NCI-H82 (cell line): ENCODE data around the gene HPN.
A peak's percentile ranks its signal among the peaks of the same experiment; 100 is the strongest.
"Not testable (repeated sequence)": the region's sequence is repeated elsewhere in the genome, so short reads cannot be mapped to it uniquely, and the experiment has no call there.

Experiments
- DNase-seq: peaks from one replicate; lab custom pipeline; 2025; lab: John Stamatoyannopoulos, UW

HPN gene

GRCh38 chr19:35041548-35042055 lies at the start of gene HPN:
Gene HPN, plus strand, starts transcription at chr19:35041721. Its CDS starts 786 bp downstream, at chr19:35042507.
- DNase-seq = no peak

DNA sequence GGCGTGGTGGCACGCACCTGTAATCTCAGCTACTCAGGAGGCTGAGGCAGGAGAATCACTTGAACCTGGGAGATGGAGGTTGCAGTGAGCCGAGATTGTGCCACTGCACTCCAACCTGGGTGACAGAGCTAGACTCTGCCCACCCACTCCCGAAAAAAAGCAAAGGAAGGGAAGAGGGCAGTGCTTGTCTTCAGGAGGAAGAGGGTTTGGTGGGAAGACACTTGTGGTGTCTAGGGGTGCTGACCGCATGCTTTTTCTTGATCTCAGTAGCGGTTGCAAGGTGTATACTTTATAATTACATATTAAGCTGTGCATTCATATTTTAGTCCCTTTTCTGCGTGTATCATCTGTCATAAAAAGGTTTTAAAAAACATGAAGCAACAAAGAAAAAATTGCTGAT lies 48.9 kb upstream of the HPN start:
- DNase-seq = not testable (repeated sequence)

- no peak for DNase-seq
These were observed 47.3 kb upstream of the HPN start for GRCh38 chr19:34994286-34994642.

DNA sequence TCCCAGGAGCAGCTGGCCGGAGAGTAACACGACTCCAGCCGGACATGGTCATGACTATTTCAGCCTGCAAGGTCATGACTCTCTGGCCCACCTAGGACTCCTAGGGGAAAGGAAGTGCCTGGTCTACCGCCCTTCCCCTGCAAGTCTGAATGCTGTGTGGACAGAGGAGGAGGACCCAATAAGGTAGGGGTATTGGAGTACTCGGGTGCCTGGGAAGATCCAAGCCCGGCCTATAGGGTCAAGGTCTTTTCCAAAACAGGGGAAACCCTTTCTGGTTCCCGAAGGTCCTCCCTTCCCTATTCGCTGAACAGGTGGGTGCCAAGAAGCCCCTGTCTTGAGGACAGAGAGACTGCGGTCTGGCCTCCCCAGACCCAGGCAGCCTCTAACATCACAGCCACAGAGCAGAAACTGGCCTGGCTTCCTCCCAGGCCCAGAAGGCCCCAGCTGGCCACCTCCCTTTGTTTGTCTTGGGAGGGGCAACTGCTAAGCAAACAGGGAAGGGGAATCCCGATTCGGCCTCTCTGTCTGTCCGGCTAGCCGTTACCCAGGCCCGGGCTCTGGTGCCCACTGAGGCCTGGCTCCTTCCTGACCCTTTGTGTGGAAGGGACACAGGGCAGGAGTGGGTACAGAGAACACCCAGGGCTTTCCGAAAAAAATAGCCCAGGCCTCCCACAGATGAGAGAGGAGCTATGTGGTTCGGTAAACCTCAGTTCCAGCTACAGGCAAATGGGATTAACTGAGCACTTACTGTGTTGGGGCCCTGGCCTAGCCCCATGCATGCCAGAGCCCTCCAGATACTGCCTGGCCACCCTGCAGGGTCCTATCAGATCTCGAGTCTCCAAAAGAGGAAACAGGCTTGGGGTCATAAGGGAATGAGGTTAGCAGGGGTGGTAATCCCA lies 46.6 kb upstream of the HPN start:
- DNase-seq = no peak

GRCh38 chr19:34995551-34995950 lies 46.0 kb upstream of the HPN start:
- DNase-seq = no peak

DNA sequence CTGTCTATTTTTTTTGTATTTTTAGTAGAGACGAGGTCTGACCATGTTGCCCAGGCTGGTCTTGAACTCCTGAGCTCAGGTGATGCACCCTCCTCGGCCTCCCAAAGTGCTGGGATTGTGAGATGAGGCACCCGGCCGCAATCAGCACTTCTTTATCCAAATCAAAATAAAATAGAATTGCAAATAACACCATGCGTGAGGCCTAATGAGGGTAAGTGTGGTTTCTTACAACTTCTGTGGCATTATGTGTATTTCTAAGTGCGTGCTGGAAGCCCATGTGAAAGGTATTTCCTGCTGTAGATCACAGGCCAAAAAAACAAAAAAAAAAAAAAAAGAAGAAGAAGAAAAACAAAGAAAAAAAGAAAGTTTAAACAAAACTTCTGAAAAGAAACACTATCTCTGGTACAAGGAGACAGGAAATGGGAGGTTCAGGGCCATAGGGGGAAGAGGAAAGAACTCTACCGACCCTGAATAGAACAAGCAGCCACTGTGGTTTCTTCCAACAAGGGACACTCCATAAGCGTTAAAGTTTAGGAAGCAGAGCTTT lies 44.4 kb upstream of the HPN start:
- no peak for DNase-seq

DNA sequence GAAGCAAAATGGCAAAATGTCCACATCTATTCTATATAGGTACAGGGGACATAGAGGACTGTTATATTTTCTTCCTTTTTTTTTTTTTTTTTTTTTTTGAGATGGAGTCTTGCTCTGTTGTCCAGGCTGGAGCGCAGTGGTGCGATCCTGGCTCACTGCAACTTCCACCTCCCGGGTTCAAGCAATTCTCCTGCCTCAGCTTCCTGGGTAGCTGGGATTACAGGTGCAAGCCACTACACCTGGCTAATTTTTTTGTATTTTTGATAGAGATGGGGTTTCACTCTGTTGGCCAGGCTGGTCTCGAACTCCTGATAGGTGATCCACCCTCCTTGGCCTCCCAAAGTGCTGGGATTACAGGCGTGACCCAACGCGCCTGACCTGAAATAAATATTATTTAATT lies 43.3 kb upstream of the HPN start:
- not testable (repeated sequence) for DNase-seq

DNA sequence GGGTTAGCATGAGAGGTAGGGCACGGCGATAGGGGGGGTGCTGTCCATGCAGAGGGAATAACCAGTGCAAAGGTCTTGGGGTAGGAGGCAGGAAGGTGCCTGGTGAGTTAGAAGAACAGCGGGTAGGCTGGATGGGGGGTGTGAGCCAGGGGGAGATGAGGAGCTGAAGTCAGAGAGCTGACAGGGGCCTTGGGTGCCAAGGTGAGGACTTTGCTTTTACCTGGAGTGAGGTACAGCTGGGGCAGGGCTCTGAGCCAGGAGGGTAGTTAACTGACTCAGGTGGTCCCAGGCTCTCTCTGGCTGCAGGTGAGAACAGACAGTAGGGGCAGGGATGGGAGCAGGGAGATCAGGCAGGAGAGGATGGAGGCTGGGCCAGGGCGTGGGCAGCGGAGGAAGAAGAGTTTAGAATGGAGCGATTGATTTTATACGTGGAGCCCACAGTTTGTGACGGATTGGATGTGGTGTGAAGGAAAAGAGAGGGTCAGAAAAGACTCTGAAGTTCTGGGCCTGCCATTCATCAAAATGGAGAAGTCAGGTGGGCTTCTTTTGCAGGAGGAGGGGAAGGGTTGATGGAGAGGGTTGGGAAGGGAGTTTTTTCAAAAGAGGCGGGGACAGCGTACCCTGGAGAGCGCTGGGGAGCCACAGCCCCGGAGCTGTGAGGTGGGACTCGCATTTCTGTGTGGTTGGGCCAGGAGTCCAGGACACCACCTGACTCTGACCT lies 42.6 kb upstream of the HPN start:
- DNase-seq = no peak

DNA sequence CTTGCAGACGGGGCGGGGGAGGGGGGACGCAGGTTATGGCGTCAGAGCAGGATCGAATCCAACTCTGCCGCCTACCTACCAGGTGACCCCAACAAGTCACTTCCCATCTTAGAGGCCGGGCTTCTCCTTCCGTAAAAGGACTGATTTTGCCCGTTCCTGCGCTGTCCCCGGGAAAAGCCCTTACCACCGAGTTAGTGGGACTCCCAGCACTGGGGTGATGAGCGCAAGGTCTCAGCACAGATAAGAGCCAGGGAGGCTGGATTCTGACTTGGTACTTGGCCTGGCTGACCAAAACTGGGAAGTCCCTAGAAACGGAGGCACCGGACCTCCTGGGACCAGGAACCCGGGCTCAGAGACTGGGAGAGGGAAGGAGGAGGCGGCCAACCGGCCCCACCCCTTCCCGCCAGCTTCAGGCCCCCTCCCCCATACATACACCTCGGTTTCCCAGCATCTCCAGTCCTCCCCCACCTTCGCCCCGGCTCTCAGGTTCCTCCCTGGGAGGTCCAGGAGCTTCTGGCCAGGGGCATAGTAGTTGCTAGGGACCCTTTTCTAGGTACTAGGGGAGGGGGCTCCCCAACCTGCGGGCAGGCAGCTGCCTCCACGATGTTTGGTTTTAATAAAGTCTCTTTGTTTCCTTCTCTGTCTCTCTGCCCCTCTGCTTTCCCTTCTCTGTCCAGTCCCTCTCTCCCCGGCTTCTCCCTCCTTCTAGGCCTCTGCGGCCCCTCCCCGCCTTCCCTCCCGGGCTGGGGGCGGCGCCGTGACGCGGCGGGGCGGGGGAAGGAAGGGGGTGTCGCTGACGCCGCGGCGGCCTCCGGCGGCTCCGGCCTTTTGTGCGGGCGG lies 41.8 kb upstream of the HPN start, which contains the start of gene GRAMD1A:
GRAMD1A (plus strand) TSS at position 826 of the 840 bp plus-strand sequence. CDS start 156 bp downstream, outside the sequence.
- DNase-seq = peak; percentile 91

DNA sequence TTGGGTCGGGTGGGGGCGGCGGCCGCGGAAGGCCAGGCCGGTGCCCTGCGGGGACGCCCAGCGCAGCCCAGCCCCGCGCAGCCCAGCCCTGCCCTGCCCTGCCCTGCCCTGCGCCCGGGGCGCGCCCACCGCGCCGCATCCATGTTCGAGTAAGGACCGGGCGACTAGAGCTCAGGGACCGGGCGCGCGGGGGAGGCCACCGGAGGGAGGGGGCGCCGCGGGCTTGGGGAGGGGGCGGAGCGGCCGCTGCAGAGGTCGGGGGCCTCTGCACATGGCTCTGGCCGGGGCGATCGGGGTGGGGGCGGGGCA lies 41.2 kb upstream of the HPN start:
- no peak for DNase-seq

DNA sequence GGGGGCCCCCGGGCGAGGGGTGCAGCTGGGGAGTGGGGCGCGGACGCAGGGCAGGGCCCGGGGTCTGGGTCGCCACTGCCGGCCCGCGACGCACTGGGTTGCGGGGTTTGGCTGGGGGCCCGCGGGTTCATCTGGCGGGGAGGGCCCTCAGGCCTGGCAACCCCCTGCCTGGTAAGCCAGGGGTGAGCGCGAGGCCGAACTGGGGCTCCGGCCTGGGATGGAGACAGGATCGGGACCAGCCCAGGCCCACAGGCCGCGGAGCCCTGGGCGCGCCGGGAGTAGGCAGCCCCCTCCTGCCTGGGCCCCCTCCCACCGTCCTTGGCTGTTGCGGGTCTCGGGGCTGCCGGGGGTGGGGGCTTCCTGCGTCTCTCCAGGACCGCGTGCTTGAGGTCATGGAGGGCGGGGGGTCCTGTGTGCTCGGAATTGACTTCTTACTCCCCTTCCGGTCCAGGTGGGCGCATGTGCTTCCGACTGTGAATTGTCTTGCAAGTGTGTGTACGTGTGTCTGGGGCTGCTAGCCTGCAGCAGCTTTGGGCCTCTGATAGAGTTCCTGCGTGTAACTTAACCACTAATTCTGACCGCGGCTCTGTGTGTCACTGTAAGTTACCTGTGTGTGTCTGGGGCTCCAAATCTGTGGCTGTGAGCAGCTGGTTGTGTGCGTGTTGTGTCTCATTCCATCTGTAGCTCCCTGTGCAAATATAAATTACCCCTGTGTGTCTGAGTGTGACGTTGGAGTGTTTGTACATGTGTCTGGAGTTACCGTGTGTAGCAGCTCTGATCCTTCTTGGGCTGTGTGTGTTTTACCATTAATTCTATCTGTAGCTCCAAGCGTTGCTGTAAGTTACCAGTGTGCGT lies 40.6 kb upstream of the HPN start:
- DNase-seq = peak; percentile 67

DNA sequence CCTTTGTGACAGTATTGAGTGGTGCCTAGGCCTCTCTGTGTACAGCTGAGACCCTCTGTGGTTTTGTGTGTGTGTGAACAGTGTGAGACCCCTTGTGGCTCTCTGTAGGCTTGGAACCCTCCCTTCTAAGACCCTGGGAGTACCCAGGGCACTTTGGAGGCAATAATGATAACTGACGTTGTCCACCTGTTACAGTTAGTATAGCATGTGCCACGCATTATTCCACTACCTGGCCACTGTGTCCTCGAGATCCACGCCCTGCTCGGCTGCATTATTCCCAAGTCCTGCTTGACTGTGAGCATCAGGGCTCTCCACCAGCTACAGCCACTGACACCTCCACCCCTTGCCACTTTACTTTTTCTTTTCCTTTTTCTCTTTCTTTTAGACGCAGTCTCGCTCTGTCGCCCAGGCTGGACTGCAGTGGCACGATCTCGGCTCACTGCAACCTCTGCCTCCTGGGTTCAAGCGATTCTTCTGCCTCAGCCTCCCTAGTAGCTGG lies 39.4 kb upstream of the HPN start:
- no peak for DNase-seq

- DNase-seq = no peak
These were observed 36.8 kb upstream of the HPN start for GRCh38 chr19:35004517-35005255.

DNA sequence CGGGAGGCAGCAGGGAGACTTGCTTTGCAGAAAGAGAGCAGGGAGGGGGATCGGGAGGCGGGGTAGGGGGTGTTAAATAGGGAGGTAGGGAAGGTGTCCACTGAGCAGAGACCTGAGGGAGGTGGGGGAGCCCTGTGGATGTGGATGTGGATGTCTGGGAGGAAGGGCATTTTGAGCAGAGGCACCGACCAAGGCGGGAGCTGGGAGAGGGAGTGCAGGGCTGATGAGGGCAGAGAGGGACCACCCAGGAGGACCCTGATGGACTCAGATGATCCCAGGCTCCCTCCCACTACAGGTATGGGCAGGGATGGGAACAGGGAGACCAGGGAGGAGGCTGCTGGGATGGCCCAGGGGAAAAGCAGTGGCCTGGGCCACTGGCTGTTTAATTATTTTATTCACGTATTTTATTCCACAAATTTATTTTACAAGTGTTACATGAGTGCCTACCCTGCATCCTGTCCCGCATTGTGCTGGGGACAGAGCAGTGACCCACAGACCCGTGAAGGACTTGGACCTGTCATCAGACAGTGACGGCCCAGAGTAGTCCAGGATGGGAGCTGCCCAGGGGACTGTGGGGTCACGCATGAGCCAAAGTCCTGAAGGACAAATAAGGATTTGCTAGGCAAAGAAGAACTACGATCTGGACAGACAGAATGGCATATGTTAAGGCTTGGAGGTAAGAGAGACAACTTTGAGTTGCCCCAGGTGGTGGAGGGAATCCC lies 36.1 kb upstream of the HPN start:
- DNase-seq = no peak

DNA sequence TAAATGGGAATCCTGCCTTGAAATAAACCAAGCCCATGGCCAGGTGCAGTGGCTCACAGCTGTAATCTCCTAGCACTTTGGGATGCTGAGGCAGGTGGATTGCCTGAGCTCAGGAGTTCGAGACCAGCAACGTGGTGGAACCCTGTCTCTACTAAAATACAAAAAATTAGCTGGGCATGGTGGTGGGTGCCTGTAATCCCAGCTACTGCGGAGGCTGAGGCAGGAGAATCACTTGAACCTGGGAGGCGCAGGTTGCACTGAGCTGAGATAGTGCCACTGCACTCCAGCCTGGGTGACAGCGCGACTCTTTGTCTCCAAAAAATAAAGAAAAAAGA lies 35.5 kb upstream of the HPN start:
- DNase-seq = not testable (repeated sequence)

DNA sequence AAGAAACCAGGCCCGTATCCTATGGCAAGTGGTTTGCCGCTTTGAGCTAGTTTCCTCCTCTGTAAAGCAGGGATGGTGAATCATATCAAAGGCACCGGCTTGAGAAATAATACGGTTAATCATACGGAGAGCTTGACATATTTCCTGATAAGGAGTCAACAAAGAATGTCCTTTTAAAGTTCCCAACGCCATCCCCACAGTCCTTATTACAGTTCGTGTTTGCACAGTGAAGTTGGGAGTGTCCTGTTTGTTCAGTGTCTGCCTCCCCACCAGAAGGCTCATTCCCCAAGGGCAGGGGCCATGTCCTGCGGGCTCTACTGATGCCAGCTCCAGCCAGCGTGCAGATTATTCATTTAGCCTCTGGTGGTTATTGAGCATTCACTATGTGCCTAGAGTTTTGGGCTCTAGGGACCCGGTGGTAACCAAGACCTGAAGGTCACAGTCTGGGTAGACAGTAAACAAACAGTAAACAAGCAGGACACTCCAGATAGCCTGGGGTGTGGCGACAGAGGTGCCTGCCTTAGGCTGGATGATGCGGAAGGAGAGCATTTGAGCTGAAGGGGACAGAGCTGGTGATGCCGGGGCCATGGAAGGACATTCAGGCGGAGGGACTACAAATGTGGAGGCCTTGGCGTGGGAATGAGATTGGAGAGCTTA lies 35.1 kb upstream of the HPN start:
- no peak for DNase-seq

- DNase-seq = no peak
These were observed 34.5 kb upstream of the HPN start for GRCh38 chr19:35006999-35007365.

- DNase-seq = not testable (repeated sequence)
These were observed 34.1 kb upstream of the HPN start for GRCh38 chr19:35007427-35007826.

DNA sequence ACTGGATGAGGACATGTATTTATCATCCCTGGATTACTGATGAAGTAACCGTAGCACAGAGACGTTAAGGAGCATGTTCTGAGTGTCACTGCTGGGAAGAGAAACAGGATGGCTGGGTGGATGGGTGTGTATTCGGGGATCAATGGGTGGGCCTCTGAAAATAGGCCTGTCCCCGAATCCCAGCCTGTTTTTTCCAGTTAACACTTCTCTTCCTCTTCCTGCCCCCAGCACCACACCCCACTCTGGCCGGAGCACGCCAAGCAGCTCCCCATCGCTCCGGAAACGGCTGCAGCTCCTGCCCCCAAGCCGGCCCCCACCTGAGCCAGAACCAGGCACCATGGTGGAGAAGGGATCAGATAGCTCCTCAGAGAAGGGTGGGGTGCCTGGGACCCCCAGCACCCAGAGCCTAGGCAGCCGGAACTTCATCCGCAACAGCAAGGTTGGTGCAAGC lies 32.6 kb upstream of the HPN start:
- no peak for DNase-seq
